GM12878 (cell line): ENCODE data around the gene SLAMF1. TPM values are rescaled to one million over a fixed set of nuclear protein-coding genes. Genes with fewer than 3 reads are reported as not detected.

Experiments used
- ATAC-seq: fragments of 200-7000 bp; cut with Tn5 transposase; 3 replicates; pipeline ENCODE4 v1.9.1; 2020; ENCODE audit warnings: mild to moderate bottlenecking, moderate library complexity
- BruUV-seq: library from RNA; stranded (reverse); fragments of 400-500 nt; replicated peaks from 2 replicates; lab custom pipeline; 2021; lab: Mats Ljungman, UMichigan
- CTCF ChIA-PET: fragments of 300-600 bp; sonication (Branson Sonifier 250); formaldehyde crosslinking; extraction: SDS; loops from one replicate; lab custom pipeline; 2021; ENCODE audit warnings: inconsistent platforms; lab: Yijun Ruan, JAX
- POLR2A ChIA-PET: fragments of 350-600 bp; formaldehyde crosslinking; extraction: SDS; loops from one replicate; lab custom pipeline; 2021; ENCODE audit warnings: inconsistent platforms; lab: Charles Lee
- RAD21 ChIA-PET: fragments of 300-600 bp; sonication (Branson Sonifier 250); formaldehyde crosslinking; loops from one replicate; lab custom pipeline; 2023; ENCODE audit warnings: antibody characterized with exemption; ENCODE audit not compliant: unreplicated experiment; lab: Charles Lee
- SMC1A ChIA-PET: fragments of 300-600 bp; sonication (Branson Sonifier 250); formaldehyde crosslinking; loops from one replicate; lab custom pipeline; 2023; ENCODE audit not compliant: unreplicated experiment, uncharacterized antibody; lab: Charles Lee
- DNase-seq: peaks from one replicate; pipeline ENCODE4 v3.0.0-alpha.2; 2011; ENCODE audit warnings: low read depth, low spot score
- FAIRE-seq: peaks from 3 replicates; lab custom pipeline; 2011; peaks lifted over from hg19 to GRCh38; lab: Jason Lieb, UNC
- H2AFZ ChIP-seq: 2 replicates; pipeline ENCODE4 v1.6.0; 2011; ENCODE audit warnings: low read depth, low read length, control low read depth; ENCODE audit not compliant: control insufficient read depth
- H3K27ac ChIP-seq: 2 replicates; pipeline ENCODE4 v1.5.1; 2011; ENCODE audit warnings: control low read depth; ENCODE audit not compliant: control insufficient read depth, insufficient read depth
- H3K27me3 ChIP-seq, 2 experiments: replicated peaks in 1 of 2; 2 replicates each; pipeline versions ENCODE4 v1.6.0 to v1.6.1; 2011; ENCODE audit warnings: low read length in 1 of 2; ENCODE audit not compliant: control insufficient read depth in 2 of 2, insufficient read depth in 2 of 2
- H3K36me3 ChIP-seq, 2 experiments: 2 replicates each; pipeline ENCODE4 v1.5.1; 2011; ENCODE audit warnings: low read length in 1 of 2; ENCODE audit not compliant: control insufficient read depth in 2 of 2, insufficient read depth in 2 of 2
- H3K4me1 ChIP-seq: 2 replicates; pipeline ENCODE4 v1.6.1; 2011; ENCODE audit warnings: mild to moderate bottlenecking, low read length, moderate library complexity, mixed read lengths; ENCODE audit not compliant: control insufficient read depth, insufficient read depth
- H3K4me2 ChIP-seq: 2 replicates; pipeline ENCODE4 v1.6.0; 2011; ENCODE audit warnings: control low read depth; ENCODE audit not compliant: control insufficient read depth, insufficient read depth
- H3K4me3 ChIP-seq: fragments of 200-600 bp; sonication (generic); 2 replicates; pipeline ENCODE4 v1.5.1; 2016
- H3K79me2 ChIP-seq: 2 replicates; pipeline ENCODE4 v1.6.0; 2011; ENCODE audit warnings: low read length; ENCODE audit not compliant: control insufficient read depth, insufficient read depth
- H3K9ac ChIP-seq: 2 replicates; pipeline ENCODE4 v1.8.0; 2011; ENCODE audit warnings: low read length, control low read depth, mixed read lengths; ENCODE audit not compliant: control insufficient read depth, insufficient read depth
- H3K9me3 ChIP-seq: replicated peaks from 3 replicates; pipeline ENCODE4 v1.5.1; 2011; ENCODE audit warnings: mild to moderate bottlenecking, low read length; ENCODE audit not compliant: control insufficient read depth, insufficient read depth
- H4K20me1 ChIP-seq: 2 replicates; pipeline ENCODE4 v1.6.0; 2011; ENCODE audit not compliant: control insufficient read depth, insufficient read depth
- BRCA1 ChIP-seq: IDR thresholded peaks from 2 replicates; pipeline ENCODE4 v1.6.1; 2011; ENCODE audit warnings: low read depth, low read length, improper control_type of control experiment
- CBX5 ChIP-seq: sonication (generic); IDR thresholded peaks from 2 replicates; pipeline ENCODE4 v1.6.1; 2016; ENCODE audit warnings: low read depth, moderate library complexity, mild to moderate bottlenecking, inconsistent platforms
- EZH2 ChIP-seq: IDR thresholded peaks from 2 replicates; pipeline ENCODE4 v1.6.1; 2012; ENCODE audit warnings: low read depth, mild to moderate bottlenecking, control low read depth, inconsistent platforms, low read length, borderline replicate concordance; ENCODE audit not compliant: control insufficient read depth
- FOS ChIP-seq: IDR thresholded peaks from 3 replicates; pipeline ENCODE4 v1.6.1; 2011; ENCODE audit warnings: borderline replicate concordance; ENCODE audit not compliant: insufficient read length; ENCODE audit errors: extremely low read depth
- GABPA ChIP-seq: IDR thresholded peaks from 2 replicates; pipeline ENCODE4 v1.6.1; 2014; ENCODE audit warnings: antibody characterized with exemption, low read depth, mild to moderate bottlenecking, inconsistent platforms
- IRF4 ChIP-seq: IDR thresholded peaks from 2 replicates; pipeline ENCODE4 v1.6.1; 2011; ENCODE audit warnings: low read depth, low read length
- MEF2B ChIP-seq: fragments of 450-650 bp; IDR thresholded peaks from 2 replicates; pipeline ENCODE4 v1.6.1; 2018; ENCODE audit warnings: mild to moderate bottlenecking, moderate library complexity; ENCODE audit not compliant: partially characterized antibody, poor library complexity, severe bottlenecking
- MTA2 ChIP-seq: fragments of 450-650 bp; IDR thresholded peaks from 2 replicates; pipeline ENCODE4 v1.6.1; 2016; ENCODE audit warnings: low read depth, mild to moderate bottlenecking, moderate library complexity
- NR2C1 ChIP-seq: fragments of 450-650 bp; IDR thresholded peaks from 2 replicates; pipeline ENCODE4 v1.6.1; 2017; ENCODE audit warnings: antibody characterized with exemption, mild to moderate bottlenecking, moderate library complexity
- NR2C2 ChIP-seq: IDR thresholded peaks from 2 replicates; pipeline ENCODE4 v1.6.1; 2011; ENCODE audit warnings: borderline replicate concordance, low read depth; ENCODE audit not compliant: control insufficient read depth, insufficient read length
- POU2F2 ChIP-seq: IDR thresholded peaks from 3 replicates; pipeline ENCODE4 v1.6.1; 2011; ENCODE audit warnings: low read depth, mild to moderate bottlenecking, low read length, borderline replicate concordance
- SREBF1 ChIP-seq: IDR thresholded peaks from 2 replicates; pipeline ENCODE4 v1.6.1; 2012; ENCODE audit warnings: mild to moderate bottlenecking, low read length
- STAT3 ChIP-seq: IDR thresholded peaks from 2 replicates; pipeline ENCODE4 v1.6.1; 2011; ENCODE audit warnings: low read depth, low read length, improper control_type of control experiment
- TBL1XR1 ChIP-seq: IDR thresholded peaks from 2 replicates; pipeline ENCODE4 v1.6.1; 2012; ENCODE audit warnings: low read depth, low read length, improper control_type of control experiment
- ZSCAN29 ChIP-seq: fragments of 450-650 bp; IDR thresholded peaks from 2 replicates; pipeline ENCODE4 v1.6.1; 2017; ENCODE audit warnings: mild to moderate bottlenecking, moderate library complexity
- WGBS: methylation state at CpG from one replicate; pipeline ENCODE4 v1.1.6; 2016; ENCODE audit warnings: low lambda C conversion rate; ENCODE audit not compliant: insufficient replicate concordance, insufficient coverage; ENCODE audit errors: missing lambda C conversion rate; 5-methylcytosine and 5-hydroxymethylcytosine counted together
- in situ Hi-C: fragments of 300-500 bp; cut with MboI; formaldehyde crosslinking; loops from 9 replicates; pipeline ENCODE4 v1.14.3; 2018; ENCODE audit warnings: mixed read lengths
- intact Hi-C: fragments of 100-400 bp; cut with micrococcal nuclease; formaldehyde crosslinking; loops from one replicate; pipeline ENCODE4 v1.14.2; 2022; ENCODE audit not compliant: unreplicated experiment
- polyA plus RNA-seq, 11 experiments: library from polyadenylated mRNA; depleted of rRNA in 4 of 11; unstranded in 6 of 11; stranded (reverse) in 5 of 11; fragments of >200 nt; fragmentation: Nextera tagmentation in 4 of 11; fragmentation: Illumina TruSeq in 1 of 11; extraction: Ambion mirVana in 4 of 11; extraction: Trizol in 1 of 11; gene quantifications; 1 replicate in 1 of 11; 2 replicates in 10 of 11; pipeline versions ENCODE4 v1.2.1 to v1.2.3, GENCODE V29; 2011 to 2016; ENCODE audit warnings: inconsistent platforms in 2 of 11, missing spikeins in 2 of 11, low read depth in 1 of 11
- total RNA-seq, 4 experiments: library from RNA; depleted of rRNA in 3 of 4; stranded (reverse); fragments of >200 nt in 3 of 4; fragmentation: Illumina TruSeq in 1 of 4; extraction: Trizol in 1 of 4; gene quantifications; 2 replicates each; pipeline versions ENCODE4 v1.2.1 to v1.2.3, GENCODE V29; 2013 to 2021
- TF ChIP-seq, protein P1 (sequence below): fragments of 450-650 bp; IDR thresholded peaks from 2 replicates; pipeline ENCODE4 v1.6.1; 2017; ENCODE audit warnings: mild to moderate bottlenecking, moderate library complexity
- TF ChIP-seq, protein P2 (sequence below): fragments of 450-650 bp; IDR thresholded peaks from 2 replicates; pipeline ENCODE4 v1.6.1; 2017; ENCODE audit warnings: mild to moderate bottlenecking, low read depth, inconsistent platforms; ENCODE audit not compliant: poor library complexity, severe bottlenecking

The SLAMF1 gene
- total and polyA plus RNA-seq, 10 of the 15 experiments (the other 5 are each of a cell fraction or from before 2014, with no cell fraction given): 87.3 to 260 (median 131) TPM

GRCh38 chr1:160625725-160626498, 20.9 kb downstream of the SLAMF1 start:
- WGBS: 0% methylated on average over 10 of the region's 10 CpGs
- ChIA-PET CTCF (interaction anchor here (0.9 to 2.8 kb wide), 5 partner anchors 14 to 151 kb away, joined by 3 to 14 read pairs (median 4); no protein-coding TSS in a partner anchor), RAD21 (interaction anchor here (0.6 to 15.7 kb wide), 11 partner anchors 12 to 195 kb away, joined by 3 to 194 read pairs (median 5); partner anchors contain the start of gene SLAMF1), POLR2A (interaction anchor here (0.7 to 6.0 kb wide), 16 partner anchors 10 to 281 kb away, joined by 3 to 68 read pairs (median 4); partner anchors contain the start of gene SLAMF1), SMC1A (interaction anchor here (1.0 to 17.6 kb wide), 17 partner anchors 8 to 197 kb away, joined by 3 to 259 read pairs (median 5); partner anchors contain the start of gene SLAMF1)
- Histone ChIP-seq H3K9ac (peak overlapping the region; percentile 51), H3K79me2 (peaks cover 72% of the 10 kb centered on the region), H3K9me3 (no peaks in the 10 kb centered on the region), H4K20me1 (no peaks in the 10 kb centered on the region), H3K27ac (peak overlapping the region; percentile 92), H3K27me3 (no peaks in the 10 kb centered on the region), H3K4me2 (peak overlapping the region; percentile 66), H2AFZ (no peak overlapping the region), H3K4me1 (peaks cover 85% of the 10 kb centered on the region), H3K4me3 (peak overlapping the region; percentile 26; the same call in 1 of the 2 replicates), H3K36me3 (peaks cover 12 to 17% of the 10 kb centered on the region in 2 experiments)
- ATAC-seq (peak; percentile 24), FAIRE-seq (no peak), DNase-seq (no peak)
- intact Hi-C loops (loop anchor here (2.0 kb wide), 1 partner anchor 21 kb away; the partner anchor contains the start of gene SLAMF1), in situ Hi-C loops (no loop called here)
- no TSS peak for BruUV-seq
- TF ChIP-seq TBL1XR1 (no peak), NR2C1 (no peak), IRF4 (no peak), STAT3 (no peak), GABPA (0 out of 2 replicates have a peak, but pooled peaks have one; percentile 12), ZSCAN29 (no peak), MTA2 (peak; percentile 51), SREBF1 (no peak), CBX5 (no peak), FOS (no peak), POU2F2 (peak; percentile 27; the same call in 2 of the 3 replicates), NR2C2 (no peak), MEF2B (no peak), EZH2 (no peak), BRCA1 (no peak)
- TF ChIP-seq, protein P1, sequence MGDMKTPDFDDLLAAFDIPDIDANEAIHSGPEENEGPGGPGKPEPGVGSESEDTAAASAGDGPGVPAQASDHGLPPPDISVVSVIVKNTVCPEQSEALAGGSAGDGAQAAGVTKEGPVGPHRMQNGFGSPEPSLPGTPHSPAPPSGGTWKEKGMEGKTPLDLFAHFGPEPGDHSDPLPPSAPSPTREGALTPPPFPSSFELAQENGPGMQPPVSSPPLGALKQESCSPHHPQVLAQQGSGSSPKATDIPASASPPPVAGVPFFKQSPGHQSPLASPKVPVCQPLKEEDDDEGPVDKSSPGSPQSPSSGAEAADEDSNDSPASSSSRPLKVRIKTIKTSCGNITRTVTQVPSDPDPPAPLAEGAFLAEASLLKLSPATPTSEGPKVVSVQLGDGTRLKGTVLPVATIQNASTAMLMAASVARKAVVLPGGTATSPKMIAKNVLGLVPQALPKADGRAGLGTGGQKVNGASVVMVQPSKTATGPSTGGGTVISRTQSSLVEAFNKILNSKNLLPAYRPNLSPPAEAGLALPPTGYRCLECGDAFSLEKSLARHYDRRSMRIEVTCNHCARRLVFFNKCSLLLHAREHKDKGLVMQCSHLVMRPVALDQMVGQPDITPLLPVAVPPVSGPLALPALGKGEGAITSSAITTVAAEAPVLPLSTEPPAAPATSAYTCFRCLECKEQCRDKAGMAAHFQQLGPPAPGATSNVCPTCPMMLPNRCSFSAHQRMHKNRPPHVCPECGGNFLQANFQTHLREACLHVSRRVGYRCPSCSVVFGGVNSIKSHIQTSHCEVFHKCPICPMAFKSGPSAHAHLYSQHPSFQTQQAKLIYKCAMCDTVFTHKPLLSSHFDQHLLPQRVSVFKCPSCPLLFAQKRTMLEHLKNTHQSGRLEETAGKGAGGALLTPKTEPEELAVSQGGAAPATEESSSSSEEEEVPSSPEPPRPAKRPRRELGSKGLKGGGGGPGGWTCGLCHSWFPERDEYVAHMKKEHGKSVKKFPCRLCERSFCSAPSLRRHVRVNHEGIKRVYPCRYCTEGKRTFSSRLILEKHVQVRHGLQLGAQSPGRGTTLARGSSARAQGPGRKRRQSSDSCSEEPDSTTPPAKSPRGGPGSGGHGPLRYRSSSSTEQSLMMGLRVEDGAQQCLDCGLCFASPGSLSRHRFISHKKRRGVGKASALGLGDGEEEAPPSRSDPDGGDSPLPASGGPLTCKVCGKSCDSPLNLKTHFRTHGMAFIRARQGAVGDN: peak; percentile 27; the same call in 1 of the 2 replicates
- TF ChIP-seq, protein P2, sequence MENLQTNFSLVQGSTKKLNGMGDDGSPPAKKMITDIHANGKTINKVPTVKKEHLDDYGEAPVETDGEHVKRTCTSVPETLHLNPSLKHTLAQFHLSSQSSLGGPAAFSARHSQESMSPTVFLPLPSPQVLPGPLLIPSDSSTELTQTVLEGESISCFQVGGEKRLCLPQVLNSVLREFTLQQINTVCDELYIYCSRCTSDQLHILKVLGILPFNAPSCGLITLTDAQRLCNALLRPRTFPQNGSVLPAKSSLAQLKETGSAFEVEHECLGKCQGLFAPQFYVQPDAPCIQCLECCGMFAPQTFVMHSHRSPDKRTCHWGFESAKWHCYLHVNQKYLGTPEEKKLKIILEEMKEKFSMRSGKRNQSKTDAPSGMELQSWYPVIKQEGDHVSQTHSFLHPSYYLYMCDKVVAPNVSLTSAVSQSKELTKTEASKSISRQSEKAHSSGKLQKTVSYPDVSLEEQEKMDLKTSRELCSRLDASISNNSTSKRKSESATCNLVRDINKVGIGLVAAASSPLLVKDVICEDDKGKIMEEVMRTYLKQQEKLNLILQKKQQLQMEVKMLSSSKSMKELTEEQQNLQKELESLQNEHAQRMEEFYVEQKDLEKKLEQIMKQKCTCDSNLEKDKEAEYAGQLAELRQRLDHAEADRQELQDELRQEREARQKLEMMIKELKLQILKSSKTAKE: no peak
